Dermis microvascular lymphatic vessel endothelial cell (primary cell): ENCODE measurements around the gene LILRB1. TPM values are rescaled to one million over a fixed set of nuclear protein-coding genes. Genes with fewer than 3 reads are reported as not detected.
"Not testable (repeated sequence)": the region's sequence is repeated elsewhere in the genome, so short reads cannot be mapped to it uniquely, and the experiment has no call there.

Experiments
- DNase-seq, 2 donors: peaks; one replicate each; pipeline versions ENCODE4 v3.0.0 to v3.0.0-alpha.2; 2010; ENCODE audit warnings: low read depth in 2 of 2
- total RNA-seq: library from RNA; depleted of rRNA; stranded (reverse); fragments of >200 nt; gene quantifications from 2 replicates; pipeline ENCODE4 v1.2.1, GENCODE V29; 2014

Gene LILRB1
- 0.13 TPM in 1 of 2 replicates, not detected in the other for total RNA-seq

- not testable (repeated sequence) for DNase-seq
Observed at GRCh38 chr19:54630262-54630661, at the start of gene LILRB1. LILRB1 (plus strand) TSS chr19:54630484; CDS start chr19:54631074, 590 bp downstream.

GRCh38 chr19:54586397-54586796, 43.9 kb upstream of the LILRB1 start:
- no peak for DNase-seq

DNA sequence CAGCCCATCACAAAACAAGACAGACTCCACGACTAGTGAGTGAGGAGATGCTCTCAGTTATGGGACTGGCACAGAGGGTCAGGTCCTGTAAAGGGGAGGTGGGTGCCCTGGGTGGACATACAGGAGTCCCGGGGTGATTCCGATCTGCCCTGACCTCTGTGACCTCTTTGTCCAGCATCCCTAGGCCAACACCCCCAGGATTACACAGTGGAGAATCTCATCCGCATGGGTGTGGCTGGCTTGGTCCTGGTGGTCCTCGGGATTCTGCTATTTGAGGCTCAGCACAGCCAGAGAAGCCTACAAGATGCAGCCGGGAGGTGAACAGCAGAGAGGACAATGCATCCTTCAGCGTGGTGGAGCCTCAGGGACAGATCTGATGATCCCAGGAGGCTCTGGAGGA, 43.3 kb upstream of the LILRB1 start:
- no peak for DNase-seq

DNA sequence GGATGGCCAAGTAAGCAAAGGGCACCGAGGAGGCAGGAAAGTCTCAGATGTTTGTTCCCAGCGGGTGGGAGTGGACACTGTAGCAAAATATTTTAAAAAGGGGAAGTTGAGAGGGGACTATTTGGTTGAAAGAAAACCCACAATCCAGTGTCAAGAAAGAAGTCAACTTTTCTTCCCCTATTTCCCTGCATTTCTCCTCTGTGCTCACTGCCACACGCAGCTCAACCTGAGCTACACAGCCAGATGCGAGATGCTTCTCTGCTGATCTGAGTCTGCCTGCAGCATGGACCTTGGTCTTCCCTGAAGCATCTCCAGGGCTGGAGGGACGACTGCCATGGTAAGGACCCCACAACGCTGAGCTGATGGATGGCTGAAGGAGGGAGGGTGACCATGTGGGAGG, 36.8 kb upstream of the LILRB1 start, which contains the start of gene LILRA1:
LILRA1 (plus strand) TSS at position 188 of the 400 bp plus-strand sequence. CDS start 613 bp downstream, outside the sequence.
- DNase-seq, result not testable (repeated sequence)

DNA sequence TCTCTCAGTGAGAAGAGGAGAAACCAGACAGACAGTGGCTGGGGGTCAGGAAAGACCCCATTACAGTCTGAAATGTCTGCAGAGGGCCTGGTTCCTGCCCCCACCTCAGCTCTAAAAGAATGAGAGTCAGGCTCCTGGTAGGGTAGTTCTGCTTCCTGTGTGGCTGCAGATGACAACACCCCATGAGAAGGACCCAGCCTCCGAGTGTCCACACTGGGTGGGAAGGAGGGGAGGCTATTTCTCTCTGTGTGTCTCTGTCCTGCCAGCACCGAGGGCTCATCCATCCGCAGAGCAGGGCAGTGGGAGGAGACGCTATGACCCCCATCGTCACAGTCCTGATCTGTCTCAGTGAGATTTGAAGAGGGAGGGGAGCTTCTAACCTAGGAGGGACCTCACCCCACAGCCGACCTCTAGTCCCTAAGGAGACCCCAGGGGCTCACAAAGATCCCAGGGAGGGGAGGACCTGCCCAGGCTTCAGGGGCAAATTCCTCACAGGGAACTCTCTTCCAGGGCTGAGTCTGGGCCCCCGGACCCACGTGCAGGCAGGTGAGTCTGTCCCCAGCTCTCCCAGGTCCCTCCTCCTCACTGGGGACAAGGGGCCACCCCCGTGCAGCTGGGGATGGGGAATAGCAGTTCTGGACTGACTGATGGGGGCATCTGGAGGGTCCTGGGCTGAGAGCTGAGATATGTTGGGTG, 36.2 kb upstream of the LILRB1 start:
- not testable (repeated sequence) for DNase-seq

GRCh38 chr19:54594737-54595136, 35.5 kb upstream of the LILRB1 start:
- no peak for DNase-seq

GRCh38 chr19:54595680-54596436, 34.4 kb upstream of the LILRB1 start:
- DNase-seq, result not testable (repeated sequence)

DNA sequence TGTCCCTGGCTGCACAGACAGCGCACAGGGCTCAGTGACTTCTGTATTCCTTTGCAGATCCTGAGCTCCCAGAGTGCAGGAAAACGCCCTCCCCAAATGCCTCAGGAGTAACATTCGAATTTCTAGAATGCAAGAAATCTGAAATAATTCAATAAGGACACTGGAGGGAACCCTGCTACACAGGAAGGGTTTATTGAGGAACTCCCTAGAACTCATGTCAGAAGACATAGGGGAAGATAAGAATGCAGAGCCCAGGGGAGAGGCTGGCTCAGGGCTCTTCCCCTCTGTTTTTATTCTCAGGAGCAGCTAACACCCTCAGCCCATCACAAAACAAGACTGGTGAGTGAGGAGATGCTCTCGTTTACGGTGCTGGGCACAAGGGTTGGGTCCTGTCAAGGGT, 30.1 kb upstream of the LILRB1 start:
- DNase-seq, result no peak

GRCh38 chr19:54606230-54606629, 24.1 kb upstream of the LILRB1 start:
- DNase-seq, result no peak

DNA sequence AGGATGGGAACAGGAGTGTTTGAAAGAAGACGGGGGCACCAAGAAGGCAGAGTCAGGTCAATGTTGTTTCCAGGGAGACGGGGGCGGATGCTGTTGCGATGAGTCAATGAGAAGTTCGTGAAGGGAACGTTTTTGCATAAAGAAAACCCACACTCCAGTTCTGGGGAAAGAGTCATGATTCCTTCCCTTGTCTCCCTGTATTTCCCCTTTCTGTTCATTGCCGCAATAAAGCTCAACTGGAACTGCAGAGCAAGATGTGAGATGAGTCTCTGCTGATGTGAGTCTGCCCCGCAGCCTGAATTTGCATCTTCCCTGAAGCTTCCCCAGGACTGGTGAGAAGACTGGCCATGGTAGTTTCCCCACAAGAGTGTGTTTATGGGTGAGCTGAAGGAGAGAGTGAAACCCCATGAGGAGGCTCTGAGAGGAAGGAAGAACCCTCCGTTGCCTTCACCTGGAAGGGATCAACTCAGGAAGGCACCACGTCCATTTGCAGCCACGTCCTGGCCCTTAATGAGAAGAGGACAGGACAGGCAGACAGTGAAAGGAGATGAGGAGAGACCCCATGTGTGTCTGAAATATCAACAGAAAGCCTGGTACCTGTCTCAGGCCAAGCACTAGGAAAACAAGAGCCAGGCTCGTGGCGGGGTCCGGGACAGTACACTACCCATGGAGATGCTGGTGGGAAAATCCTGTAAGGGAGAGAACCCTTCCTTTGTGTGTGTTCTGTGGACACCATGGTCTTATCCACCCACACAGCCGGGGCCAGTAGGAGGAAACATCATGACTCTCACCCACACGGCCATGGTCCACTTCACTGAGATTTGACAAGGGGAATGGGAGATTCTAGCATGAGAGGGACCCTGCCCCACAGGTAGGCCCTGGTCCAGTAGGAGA, 23.1 kb upstream of the LILRB1 start:
- no peak for DNase-seq

GRCh38 chr19:54607785-54608150, 22.5 kb upstream of the LILRB1 start:
- no peak for DNase-seq

GRCh38 chr19:54608205-54608604, 22.1 kb upstream of the LILRB1 start:
- DNase-seq, result no peak

GRCh38 chr19:54608792-54609191, 21.5 kb upstream of the LILRB1 start:
- DNase-seq, result no peak

DNA sequence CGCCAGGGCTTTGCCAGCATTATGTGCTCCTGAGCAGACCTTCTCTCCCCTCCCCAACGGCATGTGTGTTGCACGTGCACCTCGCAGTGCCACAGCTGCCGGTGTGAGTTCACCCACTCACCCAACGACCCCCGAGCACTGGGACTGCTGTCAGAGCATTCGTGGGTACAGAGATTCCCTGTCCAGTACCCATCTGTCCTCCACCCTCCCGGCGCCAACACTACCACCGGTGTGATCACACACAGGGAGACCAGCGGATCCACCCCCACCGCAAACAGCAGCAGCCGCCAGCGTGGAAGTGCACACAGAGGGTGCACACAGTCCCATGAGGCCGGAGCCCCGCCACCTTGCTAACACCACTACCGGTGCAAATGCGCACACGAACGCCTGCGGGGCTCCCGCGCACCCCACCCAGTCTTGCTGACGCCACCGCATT, 20.9 kb upstream of the LILRB1 start:
- no peak for DNase-seq

DNA sequence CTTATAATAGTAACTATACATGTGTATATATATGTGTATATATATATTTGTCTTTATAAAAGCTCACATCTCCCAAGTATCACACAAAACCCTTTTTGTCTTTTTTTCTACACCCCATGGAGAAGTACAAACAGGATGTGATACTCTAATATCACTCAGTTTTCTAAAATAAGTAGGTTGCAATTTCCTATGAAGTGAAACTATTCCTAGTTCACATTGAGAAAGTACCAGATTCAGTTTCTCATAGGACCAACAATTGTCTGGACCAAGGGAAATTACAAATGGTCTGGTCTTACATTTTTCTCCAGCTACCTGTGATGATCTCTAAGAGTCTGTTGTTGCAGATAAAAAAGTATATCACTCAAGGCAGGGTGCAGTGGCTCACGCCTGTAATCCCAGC, 17.9 kb upstream of the LILRB1 start:
- no peak for DNase-seq

DNA sequence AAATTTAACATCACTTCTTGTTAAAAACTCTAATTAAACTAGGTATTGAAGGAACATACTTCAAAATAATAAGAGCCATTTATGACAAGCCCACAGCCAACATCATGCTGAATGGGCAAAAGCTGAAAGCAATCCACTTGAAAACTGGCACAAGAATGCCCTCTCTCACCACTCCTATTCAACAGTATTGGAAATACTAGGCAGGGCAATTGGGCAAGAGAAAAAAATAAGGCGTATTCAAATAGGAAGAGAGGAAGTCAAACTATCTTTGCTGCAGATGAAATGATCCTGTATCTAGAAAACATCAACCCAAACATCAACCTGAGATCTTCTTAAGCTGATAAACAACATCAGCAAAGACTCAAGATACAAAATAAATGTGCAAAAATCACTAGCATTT, 15.6 kb upstream of the LILRB1 start:
- no peak for DNase-seq

DNA sequence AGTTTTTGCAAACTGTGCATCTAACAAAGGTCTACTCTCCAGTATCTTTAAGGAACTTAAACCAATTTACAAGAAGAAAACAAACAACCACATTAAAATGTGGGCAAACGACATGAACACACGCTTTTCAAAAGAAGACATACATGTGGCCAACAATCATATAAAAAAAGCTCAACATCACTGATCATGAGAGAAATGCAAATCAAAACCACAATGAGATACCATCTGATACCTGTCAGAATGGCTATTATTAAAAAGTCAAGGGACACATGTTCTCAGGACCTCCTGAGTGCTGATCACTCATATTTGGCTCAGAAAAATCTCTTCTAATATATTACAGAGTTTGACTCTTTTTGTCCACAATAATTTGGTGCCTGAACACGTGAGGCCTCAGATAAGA, 14.2 kb upstream of the LILRB1 start:
- DNase-seq, result no peak

- DNase-seq, result no peak
Observed at GRCh38 chr19:54616821-54617560, 13.3 kb upstream of the LILRB1 start.

DNA sequence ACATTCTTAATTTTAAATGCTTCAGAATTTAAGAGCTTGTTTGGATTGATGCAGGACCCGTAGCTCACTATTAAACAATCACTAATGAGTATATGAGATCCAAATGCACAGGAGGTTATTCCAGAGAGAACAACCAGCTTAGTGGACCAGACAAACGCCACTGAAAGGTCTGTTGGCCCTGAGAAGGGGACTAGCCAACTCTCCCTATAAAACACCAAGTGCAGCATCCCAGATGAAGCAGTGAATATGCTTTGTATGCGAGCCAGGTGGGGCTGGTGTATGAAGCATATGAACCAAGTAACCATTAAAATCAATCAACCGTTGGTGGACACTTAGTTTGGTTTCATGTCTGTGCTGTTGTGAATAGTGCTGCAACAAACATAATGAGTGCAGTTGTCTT, 9.8 kb upstream of the LILRB1 start:
- no peak for DNase-seq

DNA sequence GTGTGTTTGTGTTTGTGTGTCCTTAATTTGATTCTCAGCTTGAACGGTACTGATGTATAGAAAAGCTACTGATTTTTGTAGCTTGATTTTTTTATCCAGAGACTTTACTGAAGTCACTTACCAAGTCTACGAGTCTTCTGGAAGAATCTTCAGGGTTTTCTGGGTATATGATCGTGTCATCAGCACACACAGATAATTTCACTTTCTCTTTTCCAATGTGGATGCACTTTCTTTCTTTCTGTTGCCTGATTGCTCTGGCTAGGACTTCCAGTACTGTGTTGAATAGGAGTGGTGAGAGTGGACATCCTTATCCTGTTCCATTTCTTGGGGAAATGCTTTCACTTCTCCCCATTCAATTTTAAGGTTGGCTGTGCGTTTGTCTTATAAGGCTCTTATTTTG, 7.9 kb upstream of the LILRB1 start:
- no peak for DNase-seq

GRCh38 chr19:54624234-54624633, 6.0 kb upstream of the LILRB1 start:
- not testable (repeated sequence) for DNase-seq
